ENCODE results near the gene DNAJC21.
"Not testable (repeated sequence)": the region's sequence is repeated elsewhere in the genome, so short reads cannot be mapped to it uniquely, and the experiment has no call there.

Gene DNAJC21

DNA sequence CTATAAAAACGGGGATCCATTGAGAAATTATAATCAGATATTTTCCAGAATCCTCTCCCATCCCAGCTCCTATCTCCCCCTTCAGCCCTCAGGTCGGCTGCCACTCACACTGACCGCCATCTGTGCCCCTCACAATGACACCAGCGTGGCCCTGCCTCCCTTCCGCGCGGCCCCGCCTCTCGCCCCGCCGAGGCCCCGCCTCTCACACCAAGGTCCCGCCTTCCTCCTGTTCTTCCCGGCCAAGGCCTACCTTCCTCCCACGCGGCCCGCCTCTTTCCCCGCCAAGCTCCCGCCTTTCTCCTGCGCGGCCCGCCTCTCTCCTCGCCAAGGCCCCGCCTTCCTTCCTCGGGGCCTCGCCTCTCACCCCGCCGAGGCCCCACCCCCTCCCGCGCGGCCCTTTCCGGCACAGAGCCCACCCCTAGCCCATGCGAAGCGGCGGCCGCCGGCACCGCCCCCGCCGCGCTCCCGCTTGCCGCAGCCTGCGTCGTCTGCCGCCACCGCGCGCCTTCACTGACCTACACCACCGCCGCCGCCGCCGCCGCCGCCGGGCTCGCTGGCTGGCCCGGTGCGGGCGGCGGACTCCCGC, at the start of gene DNAJC21:
Gene DNAJC21, plus strand, starts transcription at position 426 of the 586 bp plus-strand sequence. CDS start 261 bp downstream, outside the sequence.
- DNase-seq, result peak; percentile 99

DNA sequence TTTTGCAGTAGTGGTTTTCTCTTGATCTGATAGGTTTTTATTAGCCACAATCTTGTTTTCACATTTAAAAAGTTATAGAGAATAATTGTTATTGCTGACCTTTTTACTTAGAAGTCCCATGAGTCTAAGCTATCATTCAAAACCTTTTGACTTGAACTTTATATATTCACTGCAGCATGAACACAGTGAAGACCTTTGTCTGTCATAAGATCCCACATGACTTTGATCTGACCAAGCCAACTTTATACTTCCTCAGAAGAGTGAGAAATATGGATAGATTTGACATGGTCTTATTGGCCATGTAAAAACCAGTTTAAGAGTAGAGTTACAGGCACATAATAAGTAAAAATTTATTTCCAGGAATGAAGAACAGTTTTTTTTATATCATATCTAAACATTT, 48.1 kb upstream of the DNAJC21 start:
- no peak for DNase-seq

- no peak for DNase-seq
These were observed 42.8 kb upstream of the DNAJC21 start for GRCh38 chr5:34886392-34887119.

DNA sequence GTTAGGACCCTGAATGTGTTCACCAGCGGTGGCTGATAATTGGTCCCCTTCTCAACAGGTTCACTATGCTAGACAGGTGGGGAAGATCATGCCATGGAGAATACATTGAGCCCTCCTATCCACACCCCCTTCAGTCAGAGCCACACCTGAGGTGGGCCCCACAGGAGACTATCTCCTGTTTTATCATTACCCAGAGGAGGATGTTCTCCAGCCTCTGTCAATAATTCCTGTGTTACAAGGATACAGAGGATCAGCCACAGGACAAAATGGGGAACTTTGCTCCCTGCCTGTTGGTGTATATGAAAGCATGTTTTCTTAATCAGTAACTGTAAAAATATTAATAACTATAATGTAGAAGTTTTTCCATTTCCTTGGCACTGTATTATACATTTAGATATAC, 40.0 kb upstream of the DNAJC21 start:
- no peak for DNase-seq

DNA sequence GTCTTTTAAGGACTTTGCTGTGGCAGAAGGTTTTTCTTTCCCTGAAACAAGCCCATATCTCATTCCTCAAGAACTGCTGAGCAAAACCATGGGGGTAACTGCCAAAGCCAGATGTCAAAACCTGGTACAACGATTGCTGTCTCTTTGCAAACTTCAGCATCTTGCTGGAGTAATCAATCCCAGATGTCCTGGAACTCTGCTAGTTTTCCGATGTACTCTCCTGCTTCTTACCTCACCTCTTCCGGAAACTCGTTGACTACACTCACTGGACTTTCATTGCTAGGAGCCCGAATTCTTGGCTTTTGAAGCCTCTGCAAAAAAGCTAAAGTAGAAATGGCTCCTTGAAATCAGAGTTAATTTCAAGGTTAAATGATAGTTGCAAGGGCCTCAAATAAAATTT, 37.4 kb upstream of the DNAJC21 start:
- no peak for DNase-seq

DNA sequence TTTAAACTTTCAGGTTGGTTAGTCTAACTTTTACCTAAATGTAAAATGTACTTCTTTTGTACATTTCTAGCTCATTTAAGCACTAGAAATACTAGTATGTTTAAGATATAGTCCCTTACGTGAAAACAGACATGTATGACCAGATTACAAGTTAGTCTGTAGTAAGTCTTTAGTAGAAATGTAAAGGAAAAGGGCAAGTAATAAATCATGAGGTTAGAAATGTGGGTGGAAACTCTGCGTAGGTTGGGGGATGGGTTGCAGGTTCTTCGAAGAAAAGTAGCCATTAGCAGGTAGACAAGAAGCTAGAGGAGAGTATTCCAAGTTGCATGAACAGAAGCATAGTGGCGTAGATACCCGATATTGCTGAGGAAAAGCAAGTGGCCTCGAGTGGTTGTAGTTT, 36.9 kb upstream of the DNAJC21 start:
- DNase-seq, result no peak

DNA sequence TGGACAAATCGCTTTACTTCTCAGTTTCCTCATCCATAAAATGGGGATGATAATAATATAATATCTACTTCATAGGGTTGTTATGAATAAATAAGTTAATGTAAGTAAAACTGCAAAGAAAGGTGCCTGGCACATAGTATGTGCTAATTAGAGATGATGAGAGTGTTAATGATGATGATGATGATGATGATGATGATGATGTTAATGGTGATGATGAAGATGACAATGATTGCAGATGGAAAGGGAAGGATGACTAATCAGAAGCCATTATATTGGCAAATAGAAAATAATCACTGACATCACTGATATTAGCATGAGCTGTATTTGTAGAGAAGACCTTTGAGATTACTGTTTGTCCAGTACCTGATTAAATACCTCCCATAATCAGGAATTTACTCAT, 34.6 kb upstream of the DNAJC21 start:
- DNase-seq, result no peak

DNA sequence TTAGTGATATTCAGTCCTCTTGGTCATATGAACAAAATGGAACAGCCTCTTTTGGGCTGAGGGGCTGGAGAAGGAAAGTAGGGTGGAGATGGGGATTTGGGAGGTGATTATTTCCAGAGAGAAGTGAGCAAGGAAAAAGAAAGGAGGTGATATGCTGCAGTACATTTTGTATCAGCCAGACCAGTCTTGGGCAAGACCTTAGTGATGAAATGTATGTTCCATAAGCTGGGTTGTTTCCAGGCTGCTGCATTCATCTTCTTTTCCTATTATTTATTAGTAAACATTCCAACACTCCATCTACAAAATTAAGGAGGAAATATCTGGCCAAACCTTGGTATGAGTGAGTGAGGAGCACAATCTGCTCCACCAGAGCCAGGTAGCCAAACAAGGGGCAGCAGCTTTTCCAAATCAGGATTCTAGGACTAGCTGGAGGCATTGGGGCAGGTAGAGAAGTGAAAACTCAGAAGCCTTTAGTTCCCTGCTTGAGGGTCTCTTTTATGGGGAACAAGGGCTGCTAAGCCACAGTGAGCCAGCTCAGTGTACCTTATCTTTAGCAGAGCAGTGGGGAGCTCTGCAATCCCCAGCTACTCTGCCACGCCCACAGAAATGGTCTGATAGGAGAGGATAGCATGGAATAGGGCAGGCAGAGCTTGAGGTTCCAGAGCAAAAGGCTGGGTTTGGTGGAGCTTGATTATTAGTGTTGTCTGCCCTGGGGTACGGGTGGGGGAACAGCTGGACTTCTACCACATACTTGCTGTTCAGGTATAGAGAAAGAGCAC, 33.5 kb upstream of the DNAJC21 start:
- no peak for DNase-seq

GRCh38 chr5:34897646-34898045, 31.7 kb upstream of the DNAJC21 start:
- DNase-seq, result no peak

DNA sequence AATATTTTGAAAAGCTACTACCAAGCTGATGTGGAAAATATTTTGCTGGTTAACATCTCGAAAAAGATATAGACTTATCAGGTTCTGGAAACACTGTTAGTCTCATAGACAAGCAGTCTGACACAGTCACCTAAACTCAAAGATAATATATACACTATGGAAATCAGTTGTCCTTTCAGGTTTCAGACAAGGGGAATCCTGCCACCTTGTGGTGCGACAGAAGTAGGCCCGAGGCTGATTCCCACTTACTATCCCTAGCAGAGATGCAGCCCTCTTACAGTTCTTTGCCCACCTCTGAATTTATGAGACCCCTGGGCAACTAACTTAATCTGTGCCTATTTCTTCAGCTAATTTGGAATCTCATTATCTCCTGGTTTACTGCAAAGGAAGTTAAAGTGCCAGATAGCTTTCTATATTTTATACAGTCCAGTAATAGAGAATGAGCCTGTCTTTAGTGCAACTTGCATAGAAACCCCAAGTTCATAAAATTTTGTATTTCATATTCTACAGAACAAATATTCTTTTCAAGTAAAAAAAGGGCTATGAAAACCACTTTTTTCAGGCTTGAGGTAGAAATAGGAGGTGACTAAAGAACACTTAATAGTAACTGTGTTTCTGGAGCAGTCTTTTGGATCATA, 31.0 kb upstream of the DNAJC21 start:
- DNase-seq, result peak; percentile 73

DNA sequence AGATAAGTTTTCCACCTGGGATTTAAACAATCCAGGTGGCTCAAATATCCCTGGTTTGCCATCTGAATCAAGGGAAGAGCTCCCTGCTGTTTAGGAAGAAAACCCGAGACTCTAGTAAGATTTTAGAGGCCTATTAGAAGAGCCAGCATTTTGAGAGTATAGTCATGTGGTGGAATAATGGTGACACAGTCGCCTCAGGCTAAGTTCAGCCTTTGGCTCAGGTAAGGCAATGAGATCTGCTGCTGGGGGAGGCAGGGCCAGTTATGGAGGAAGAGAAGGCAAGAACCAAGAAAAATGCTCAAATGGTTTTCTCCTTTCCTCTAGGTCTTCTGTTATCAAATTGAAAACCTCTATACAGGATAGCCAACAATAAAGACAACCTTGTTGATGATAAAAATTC, 30.3 kb upstream of the DNAJC21 start:
- no peak for DNase-seq

DNA sequence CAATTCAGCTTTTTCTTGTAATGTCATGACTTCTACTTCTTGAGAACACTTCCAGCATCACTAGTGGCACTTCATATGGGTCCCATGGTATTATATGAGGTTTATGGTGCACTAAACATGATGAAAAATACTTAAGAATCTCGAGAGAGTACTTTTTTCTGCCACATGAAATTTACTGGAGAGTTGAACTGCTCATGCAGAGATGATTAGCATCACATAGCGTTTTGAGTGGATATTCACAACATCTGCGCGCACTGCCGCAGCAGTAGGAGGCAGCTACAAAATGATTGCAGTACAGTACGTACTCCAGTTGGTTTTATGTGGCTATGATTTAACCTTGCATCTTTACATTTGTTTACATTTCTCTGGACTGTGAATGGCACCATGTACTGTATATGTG, 28.7 kb upstream of the DNAJC21 start:
- DNase-seq, result no peak

GRCh38 chr5:34903260-34903659, 26.1 kb upstream of the DNAJC21 start:
- DNase-seq, result no peak

GRCh38 chr5:34905564-34905963, 23.8 kb upstream of the DNAJC21 start:
- no peak for DNase-seq

DNA sequence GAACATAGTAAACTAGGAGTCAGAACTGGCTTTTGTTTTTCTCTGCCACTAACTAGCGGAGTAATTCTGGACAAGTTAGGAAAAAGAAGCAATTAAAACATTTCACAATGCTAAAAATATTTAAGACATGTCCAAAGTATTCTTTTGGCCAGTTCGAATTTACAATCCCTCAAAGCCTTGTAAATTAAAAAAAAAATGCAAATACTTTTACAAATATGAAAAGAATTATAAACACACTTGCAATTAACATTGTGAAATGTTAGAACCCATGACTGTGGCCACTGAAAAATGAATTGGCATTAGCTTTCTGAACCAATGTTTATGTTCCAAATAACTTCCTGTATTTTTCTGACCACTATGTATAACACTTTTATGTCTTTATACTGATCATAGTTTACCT, 16.3 kb upstream of the DNAJC21 start:
- DNase-seq, result no peak

GRCh38 chr5:34914671-34915138, 14.7 kb upstream of the DNAJC21 start:
- no peak for DNase-seq

DNA sequence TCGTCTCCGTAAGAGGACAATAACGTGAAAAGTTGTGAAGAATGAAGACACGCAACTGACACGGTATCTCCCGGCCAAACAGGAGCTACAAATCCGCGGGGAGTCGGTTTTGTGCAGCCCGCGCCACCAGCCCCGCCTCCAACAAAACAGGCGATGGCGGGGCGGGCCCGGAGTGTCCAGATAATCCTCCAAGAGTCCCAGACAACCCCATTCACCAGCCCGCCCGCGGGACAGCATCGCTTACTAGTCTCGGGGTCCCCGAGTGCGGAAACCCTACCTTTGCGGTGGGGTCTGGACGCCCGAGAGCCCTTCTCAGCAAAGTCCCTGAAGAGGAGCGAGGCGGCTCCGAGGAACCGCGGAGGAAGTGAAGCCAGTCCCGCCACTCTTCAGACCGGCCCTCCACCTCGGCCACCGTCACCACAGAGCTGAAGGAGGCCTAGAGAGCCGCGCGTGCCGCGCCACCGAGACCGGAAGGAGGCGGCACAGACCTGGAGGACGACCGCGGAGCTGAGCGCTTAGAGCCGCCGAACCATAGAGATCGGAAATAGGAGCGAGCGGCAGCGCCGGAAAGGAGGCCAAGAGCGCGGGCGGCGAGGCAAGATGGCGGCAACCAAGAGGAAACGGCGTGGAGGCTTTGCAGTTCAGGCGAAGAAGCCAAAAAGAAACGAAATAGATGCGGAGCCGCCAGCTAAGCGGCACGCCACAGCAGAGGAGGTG, 14.1 kb upstream of the DNAJC21 start, which contains the start of the genes BRIX1 and RAD1:
Gene BRIX1, plus strand, starts transcription at position 573 of the 717 bp plus-strand sequence. Its CDS starts 28 bp downstream, at position 601.
Gene RAD1, minus strand, starts transcription at position 366 of the 717 bp plus-strand sequence. CDS start 612 bp downstream, outside the sequence.
- peak; percentile 99 for DNase-seq

- no peak for DNase-seq
These were observed 13.5 kb upstream of the DNAJC21 start for GRCh38 chr5:34915856-34916192.

- DNase-seq, result no peak
These were observed 12.8 kb upstream of the DNAJC21 start for GRCh38 chr5:34916518-34916917.

GRCh38 chr5:34918025-34918424, 11.3 kb upstream of the DNAJC21 start:
- no peak for DNase-seq

DNA sequence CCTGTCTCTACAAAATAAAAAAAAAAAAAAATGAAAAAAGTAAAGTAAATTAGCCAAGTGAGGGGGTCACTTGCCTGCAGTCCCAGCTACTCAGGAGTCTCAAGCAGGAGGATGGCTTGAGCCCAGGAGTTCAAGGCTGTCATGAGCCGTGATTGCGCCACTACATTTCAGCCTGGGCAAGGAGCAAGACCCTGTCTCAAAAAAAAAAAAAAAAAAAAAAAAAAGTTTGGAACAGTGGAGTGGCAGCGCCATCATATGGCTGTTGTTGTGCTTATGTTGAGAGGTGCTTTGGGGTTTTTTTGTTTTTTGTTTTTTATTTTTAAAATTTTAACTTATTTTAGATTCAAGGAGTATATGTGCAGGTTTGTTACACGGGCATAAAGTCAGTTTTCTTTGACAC, 10.3 kb upstream of the DNAJC21 start:
- DNase-seq, result no peak

GRCh38 chr5:34923256-34923655, 6.1 kb upstream of the DNAJC21 start:
- DNase-seq, result not testable (repeated sequence)
